HG03175 (cell line): ENCODE results near the gene CYSRT1.

Source experiments
- ATAC-seq: cut with Tn5 transposase; IDR thresholded peaks from one replicate; pipeline ENCODE4 v1.9.1; 2021; ENCODE audit warnings: mild to moderate bottlenecking, moderate library complexity; ENCODE audit not compliant: unreplicated experiment

CYSRT1 gene

DNA sequence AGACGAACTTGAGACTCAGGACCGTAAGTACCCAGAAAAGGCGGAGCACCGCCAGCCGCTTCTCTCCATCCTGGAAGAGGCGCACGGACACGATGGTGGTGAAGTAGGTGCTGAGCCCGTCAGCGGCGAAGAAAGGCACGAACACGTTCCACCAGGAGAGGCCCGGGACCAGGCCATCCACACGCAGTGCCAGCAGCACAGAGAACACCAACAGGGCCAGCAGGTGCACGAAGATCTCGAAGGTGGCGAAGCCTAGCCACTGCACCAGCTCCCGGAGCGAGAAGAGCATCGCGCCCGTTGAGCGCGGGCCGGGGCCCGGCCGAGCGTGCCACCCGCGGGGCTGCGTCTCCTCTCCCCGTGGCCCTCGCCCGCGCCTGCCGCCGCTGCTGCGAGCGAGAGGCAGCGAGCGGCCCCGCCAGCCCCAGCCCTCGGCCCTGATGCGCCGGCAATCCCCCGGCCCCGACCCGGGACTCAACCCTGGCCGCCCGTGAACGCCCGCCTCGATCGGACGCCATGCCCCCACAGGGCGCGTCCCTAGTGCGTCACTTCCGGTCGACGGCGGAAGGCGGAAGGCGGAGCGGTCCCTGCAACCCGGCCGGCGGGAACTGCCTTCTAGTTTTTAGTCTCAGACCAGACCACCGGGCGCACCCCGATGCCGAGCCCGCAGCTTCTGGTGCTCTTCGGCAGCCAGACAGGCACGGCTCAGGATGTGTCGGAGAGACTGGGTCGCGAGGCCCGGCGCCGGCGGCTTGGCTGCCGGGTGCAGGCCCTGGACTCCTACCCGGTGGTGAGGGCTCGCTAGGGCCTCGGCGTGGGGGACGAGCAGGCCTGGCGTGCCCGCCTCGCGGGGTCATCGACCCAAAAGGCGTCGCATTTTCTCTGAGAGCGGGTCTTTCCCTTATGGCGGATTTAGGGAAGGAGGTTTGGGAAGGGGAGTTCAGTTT, 19.6 kb upstream of the CYSRT1 start, which contains the start of the genes NDOR1 and TMEM203:
Gene NDOR1, plus strand, starts transcription at position 575 of the 944 bp plus-strand sequence. Its CDS starts 78 bp downstream, at position 653.
Gene TMEM203, minus strand, starts transcription at position 523 of the 944 bp plus-strand sequence. Its CDS starts 234 bp downstream, at position 289.
- peak; percentile 52 for ATAC-seq

DNA sequence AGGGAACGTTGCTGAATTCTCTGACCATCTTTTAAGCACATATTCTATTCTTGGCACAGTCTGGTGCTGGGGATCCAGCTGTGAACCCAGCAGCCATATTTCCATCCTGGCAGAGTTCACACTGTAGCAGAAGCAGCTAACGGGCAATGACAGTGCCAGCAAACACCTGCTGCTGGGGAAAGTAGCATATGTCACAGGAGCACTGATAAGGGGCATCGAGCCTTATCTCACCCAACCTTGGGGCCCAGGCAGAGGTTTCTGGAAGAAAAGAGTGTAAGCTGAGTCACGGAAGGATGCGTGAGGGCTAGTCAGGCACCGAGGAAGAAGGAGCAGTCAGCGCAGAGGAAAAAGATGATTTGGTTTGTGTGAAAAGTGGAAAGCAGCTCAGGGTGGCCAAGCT, 18.4 kb upstream of the CYSRT1 start:
- no peak for ATAC-seq

DNA sequence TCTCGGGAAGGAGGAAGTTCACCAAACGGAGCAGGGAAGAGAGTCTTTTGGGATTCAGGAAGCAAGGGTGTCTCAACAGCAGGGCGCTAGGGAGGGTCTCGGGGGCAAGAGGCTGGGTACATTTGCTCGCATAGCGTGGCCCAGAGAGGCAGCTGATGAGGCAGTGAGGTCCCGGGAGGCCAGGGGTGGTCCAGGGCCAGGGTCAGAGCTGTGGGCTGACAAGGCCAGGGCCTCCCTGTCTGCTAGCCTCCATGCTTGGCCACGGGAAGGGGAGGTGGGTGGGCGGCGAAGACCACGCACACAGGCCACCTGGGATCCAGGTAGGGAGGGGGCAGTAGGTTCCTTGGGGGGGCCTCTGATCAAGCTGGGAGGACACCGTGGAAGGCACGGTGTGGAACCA, 13.4 kb upstream of the CYSRT1 start:
- no peak for ATAC-seq

DNA sequence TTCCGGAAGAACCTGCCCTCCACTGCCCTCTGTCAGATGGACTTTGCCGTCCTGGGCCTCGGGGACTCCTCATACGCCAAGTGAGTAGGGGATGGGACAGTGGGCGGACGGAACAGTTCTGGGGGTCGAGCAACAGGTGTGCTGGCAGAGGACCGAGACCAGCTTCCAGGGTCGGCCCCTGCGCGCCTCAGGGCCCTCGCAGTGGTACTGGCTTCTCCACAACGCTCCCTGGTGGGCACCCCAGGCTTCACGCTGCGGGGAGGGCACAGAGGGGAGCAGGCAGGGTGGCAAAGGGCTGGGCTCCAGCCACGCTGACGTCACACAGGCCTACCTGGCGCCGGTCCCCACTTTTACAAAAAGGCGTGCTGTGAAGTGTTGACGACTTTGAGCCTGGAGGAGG, 12.5 kb upstream of the CYSRT1 start:
- no peak for ATAC-seq

DNA sequence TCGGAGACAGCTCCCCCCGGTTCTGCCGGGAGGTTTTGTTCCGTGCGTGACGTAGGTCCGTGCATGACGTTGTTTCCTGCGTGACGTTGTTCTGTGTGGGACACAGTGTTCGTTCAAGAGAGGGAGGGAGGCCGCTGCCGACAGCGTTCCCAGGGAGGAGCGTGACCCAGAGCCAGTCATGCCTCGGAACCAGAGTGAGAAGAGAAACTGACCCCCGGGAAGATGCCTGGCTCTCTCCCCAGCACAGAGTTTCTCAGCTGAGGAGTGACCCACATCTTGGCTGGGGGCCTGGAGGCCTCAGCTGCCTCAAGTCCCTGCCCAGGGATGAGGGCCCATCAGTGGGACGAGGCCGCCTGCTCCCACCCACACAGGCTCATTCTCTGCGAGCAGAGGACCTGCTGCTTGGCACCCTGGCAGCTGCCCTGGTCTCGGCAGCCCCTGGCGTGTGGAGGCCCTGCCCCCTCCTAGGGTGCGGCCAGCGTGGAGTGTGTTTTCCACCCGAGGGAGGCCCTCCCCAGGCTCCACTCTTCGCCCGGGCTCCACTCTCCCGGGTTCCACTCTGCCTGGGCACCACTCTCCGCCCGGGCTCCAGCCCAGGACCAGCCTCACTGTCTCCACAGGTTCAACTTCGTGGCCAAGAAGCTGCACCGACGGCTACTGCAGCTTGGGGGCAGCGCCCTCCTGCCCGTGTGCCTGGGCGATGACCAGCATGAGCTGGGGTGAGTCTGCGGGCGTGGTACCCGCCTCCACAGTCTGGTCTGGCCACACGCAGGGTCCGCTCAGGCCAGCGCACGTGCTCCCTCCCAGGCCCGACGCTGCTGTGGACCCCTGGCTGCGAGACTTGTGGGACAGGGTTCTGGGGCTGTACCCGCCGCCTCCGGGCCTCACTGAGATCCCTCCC, 11.6 kb upstream of the CYSRT1 start:
- ATAC-seq: no peak

DNA sequence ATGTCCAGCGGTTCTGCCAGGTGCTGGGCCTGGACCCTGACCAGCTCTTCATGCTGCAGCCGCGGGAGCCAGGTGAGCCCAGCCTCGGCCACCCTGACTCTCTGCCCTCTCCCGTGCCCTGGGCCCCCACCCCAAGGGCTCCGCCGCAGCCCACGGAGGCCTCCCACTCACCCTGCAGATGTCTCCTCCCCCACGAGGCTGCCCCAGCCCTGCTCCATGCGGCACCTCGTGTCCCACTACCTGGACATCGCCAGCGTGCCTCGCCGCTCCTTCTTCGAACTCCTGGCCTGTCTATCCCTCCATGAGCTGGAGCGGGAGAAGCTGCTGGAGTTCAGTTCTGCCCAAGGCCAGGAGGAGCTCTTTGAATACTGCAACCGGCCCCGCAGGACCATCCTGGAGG, 10.4 kb upstream of the CYSRT1 start:
- ATAC-seq: no peak

DNA sequence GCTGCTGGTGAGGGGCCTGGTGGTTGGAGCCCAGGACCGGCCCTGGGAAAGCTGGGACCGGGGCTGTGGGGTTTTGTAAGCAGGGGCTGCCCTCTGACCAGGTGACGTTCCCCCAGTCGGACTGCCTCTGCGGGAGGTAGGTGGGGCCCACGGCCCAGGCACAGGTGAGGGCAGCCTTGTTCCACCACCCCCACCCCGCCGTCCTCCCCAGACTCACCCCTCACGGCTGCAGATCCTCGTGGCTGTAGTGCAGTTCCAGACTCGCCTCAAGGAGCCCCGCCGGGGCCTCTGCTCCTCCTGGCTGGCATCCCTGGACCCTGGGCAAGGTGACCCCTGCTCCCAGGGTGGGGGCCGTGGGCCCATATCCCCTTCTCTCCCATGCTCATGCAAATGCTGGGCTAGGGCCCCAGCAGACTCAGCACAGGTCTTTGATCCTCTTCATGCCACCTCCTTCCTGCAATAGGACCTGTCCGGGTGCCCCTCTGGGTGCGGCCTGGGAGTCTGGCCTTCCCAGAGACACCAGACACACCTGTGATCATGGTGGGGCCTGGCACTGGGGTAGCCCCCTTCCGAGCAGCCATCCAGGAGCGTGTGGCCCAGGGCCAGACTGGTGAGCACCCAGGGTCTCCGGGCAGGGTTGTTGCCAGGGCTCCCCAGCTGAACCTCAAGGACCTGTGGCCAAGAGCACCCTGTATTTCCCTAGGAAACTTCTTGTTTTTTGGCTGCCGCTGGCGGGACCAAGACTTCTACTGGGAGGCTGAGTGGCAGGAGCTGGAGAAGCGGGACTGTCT, 9.6 kb upstream of the CYSRT1 start:
- no peak for ATAC-seq

DNA sequence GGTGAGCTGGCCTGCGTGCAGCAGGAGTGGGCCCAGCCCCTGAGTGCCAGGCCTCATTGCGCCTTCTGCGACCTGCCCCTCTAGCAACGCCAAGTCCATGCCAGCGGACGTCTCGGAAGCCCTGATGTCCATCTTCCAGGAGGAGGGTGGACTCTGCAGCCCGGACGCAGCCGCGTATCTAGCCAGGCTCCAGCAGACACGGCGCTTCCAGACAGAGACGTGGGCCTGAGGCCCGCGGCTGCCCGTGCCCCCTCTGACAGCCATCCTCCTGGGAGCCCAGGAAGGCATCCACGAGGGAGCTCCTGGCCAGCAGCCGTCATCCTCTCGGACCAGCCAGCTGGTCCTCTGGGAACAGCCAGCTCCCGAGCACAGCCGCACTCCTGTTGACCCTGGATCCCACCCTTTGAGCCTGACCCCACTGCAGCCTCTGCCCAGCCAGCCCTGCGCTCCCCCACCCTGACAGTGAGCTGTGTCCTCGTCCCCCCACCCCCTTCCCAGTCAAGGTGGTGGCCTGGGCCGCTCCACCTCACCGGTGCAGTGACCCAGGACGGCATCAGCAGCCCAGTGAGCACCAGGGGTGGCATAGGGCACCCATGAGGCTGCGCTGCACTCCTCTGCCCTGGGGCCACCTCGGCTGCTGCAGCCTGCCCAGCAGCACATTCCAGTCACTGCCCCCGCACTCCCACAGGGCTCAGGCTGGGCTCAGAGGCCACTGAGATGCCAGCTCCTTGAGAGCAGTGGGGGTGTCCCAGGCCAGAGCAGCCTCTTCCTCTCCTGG, 8.6 kb upstream of the CYSRT1 start:
- no peak for ATAC-seq

DNA sequence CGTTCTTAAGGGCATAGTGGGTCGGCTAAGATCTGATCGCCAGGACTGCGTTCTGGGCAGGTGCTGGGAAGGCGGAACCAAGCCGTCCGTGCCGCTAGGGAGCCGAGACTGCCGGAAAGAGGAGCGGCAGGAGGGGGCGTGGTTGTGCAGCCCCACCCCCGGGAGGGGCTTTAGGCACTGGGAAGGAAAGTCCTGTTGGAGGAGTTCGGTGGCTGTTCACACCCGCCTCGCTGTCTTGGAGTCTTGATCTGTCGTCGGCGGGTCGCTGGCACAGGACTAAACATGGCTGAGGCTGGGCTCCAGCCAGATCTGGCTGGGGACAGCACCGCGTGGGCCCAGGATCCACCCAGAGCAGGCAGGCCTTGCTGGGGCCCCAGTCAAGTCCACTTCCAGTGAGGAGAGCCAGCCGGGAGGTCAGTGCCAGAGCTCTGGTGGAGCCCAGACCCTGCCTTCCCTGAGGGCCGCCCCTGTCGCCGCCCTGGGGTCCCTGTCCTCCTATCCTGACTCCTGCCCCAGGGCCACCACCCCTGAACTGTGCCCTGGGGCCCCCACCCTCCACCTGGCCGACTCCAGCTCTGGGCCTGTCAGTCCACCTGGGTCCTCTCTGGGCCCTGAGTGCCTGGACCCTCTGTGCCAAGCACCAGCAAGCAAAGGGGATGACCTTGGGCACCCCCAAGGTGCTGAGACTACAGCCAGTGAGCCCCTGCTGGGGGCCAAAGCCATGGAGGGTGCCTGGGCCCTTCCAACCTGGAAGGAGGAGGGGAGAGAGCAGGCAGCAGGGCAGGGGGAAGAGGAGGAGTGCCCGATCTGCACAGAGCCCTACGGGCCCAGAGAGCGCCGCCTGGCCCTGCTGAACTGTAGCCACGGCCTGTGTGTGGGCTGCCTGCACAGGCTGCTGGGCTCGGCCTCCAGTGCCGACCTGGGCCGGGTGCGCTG, 7.4 kb upstream of the CYSRT1 start:
- ATAC-seq: no peak

DNA sequence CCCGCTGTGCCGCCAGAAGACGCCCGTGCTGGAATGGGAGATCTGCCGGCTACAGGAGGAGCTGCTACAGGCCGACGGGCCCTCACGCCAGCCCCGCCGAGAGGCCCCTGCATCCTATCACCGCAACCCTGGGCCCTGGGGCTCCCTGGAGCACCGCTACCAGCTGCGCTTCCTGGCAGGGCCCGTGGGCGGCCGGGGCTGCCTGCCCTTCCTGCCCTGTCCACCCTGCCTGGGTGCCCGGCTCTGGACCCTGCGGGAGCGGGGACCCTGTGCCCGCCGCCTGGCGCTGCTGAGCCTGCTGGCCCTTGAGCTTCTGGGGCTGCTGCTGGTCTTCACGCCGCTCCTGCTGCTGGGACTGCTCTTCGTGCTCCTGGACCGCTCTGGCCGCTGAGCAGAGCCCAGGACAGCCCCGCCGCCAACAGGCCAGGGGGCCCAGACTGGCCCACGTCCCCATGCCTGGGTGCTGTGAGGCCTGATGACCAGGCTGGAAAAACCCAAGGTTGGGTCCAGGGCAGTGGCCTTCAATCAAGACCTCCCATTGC, 6.7 kb upstream of the CYSRT1 start:
- ATAC-seq: no peak

DNA sequence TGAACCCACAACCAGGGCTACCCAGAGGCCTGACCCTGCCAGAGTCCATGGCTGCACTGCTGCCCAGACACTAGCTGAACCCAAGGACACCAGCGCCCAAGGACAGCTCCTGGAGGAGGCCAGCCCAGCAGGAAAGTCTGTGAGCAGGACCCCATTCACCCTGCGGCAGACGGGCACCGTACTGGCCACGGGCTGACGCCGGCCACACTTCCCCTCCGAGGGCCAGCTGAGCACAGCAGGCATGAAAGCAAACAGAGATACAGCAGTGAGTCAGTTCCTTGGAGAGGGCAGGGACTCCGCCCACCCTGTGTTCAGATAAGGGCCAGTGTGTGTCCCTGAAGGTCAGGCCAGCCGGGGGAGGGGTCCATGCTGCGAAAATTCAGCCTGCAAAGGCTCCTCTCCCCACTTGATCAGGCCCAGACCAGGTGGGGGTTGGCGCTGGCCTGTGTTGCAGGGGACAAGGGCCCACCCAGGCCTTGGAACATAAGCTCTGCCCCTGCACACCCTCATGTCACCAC, 6.2 kb upstream of the CYSRT1 start:
- ATAC-seq: no peak

- no peak for ATAC-seq
Observed at GRCh38 chr9:137219757-137220316, 5.1 kb upstream of the CYSRT1 start.

DNA sequence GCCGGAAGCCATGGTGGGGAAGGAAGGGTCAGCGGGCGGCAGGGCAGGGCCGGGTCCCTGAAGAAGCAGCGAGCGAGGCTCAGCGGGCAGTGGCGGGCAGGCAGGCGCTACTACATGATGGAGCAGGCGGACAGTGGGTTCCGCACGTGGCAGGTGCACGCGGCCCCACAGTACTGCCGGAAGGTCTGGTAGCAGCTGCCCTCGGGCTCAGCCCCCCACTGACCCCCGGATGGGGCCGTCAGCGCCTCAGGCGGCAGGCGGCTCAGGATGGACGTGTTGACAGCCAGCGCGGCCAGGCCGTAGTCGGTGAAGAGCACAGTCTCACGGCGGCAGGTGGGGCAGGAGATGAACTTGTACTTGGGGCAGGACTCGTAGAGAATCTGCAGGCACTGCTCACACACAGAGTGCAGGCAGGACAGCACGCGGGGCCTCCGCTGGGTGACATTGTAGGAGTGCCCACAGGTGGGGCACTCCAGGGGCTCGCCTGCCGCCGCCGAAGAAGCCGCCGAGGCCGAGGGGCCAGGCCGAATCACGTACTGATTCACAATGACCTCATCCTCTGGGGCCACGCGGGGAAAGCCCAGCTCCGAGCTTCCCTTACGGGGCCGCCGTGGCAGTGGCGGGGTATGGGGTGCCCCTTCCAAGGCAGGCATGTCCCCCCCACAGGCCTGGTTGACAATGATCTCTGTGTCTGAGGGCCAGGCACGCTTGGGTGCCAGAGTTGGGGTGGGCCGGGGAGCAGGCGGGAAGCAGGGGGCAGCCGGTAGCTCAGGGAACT, 4.5 kb upstream of the CYSRT1 start:
- ATAC-seq: no peak

DNA sequence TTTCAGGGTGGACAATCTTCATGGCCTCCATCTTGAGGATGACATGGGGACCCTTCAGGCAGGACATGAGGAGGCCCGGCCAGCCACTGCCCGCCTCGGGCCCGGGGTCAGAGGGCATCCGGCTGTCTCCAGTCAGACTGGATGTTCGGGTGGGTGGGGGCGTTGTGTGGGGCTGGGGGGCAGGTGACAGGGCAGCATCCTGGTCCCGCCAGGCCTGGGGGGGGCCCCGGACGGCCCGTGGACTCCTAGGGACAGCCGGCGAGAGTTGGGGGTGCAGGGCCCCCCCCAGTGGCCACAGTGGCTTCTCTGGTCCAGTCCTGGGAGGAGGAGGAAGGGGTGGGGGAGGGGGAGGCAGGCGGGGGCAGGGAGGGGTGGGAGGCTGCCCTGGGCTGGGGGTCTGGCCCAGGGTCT, 3.9 kb upstream of the CYSRT1 start:
- ATAC-seq: no peak

- no peak for ATAC-seq
Observed at GRCh38 chr9:137221506-137222111, 3.4 kb upstream of the CYSRT1 start.

DNA sequence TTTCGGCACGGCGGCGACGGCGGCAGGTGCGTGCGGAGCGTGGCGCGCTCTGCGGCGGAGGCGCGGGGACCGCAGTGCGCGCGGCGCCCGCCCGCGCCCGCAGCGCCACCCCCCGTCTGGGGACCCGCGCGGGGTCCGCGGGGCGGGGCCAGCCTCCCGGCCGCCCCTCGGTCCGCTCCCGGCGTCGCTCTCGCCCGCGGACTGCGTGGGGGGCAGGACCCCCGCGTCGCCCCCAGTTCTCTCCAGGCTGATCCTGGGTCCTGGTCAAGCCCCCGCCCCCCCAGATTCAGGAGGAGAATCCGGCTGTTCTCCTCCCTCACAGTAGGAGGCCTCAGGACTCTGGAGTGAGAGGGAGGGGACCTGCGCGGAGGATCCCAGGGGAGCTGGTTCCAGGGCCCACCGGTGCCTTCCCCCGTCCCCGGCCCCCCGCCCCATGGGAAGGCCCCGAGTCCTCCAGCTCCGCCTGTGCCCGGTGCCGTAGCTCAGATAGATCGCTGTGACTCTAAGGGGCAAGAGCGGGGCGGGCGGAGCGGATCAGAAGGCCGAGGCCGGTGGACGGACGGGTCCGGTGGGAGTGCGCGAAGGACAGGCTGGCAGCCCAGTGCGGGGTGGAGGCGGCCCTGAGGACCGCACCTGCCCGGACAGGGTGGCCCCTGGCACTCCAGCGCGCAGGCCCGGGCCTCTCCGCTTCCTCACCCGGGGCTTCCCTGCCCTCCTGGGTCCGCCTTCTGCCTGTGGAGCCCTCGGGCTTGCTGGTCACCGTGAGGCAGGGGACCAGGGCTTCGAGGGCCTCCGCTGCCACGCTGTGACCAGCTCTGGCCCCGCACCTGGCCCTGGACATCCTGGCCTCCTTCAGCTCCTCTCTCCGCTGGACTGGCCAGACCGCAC, 2.5 kb upstream of the CYSRT1 start, which contains the start of gene RNF208:
Gene RNF208, minus strand, starts transcription at position 51 of the 888 bp plus-strand sequence. CDS start 1,028 bp downstream, outside the sequence.
- peak; percentile 0 for ATAC-seq
